T-helper 1 cell treated with Interleukin-12 subunit alpha and Interleukin-12 subunit beta and Interleukin-4 antibody, amounts not matched to agents 30 μg/mL and 1 μg/mL, for 36 hours (primary cell): Measurements from ENCODE around the gene VPS11.
"Not testable (repeated sequence)": the region's sequence is repeated elsewhere in the genome, so short reads cannot be mapped to it uniquely, and the experiment has no call there.

Experiments used
- H3K27ac Mint-ChIP-seq: one replicate; pipeline ENCODE4 v1.8.0; 2021; ENCODE audit warnings: mild to moderate bottlenecking, mixed read lengths
- H3K27me3 Mint-ChIP-seq: one replicate; pipeline ENCODE4 v1.8.0; 2021; ENCODE audit warnings: low read depth, mixed read lengths
- H3K36me3 Mint-ChIP-seq: one replicate; pipeline ENCODE4 v1.8.0; 2021; ENCODE audit warnings: low read depth, mixed read lengths
- H3K4me1 Mint-ChIP-seq: one replicate; pipeline ENCODE4 v1.8.0; 2021; ENCODE audit warnings: low read depth, mixed read lengths
- H3K4me3 Mint-ChIP-seq: one replicate; pipeline ENCODE4 v1.8.0; 2021; ENCODE audit warnings: mild to moderate bottlenecking, moderate library complexity, mixed read lengths
- H3K9me3 Mint-ChIP-seq: one replicate; pipeline ENCODE4 v1.8.0; 2021; ENCODE audit warnings: mixed read lengths

The VPS11 gene

GRCh38 chr11:119029340-119030028 lies 38.1 kb upstream of the VPS11 start:
- peak overlapping the region; percentile 77 for H3K4me3 Mint-ChIP-seq
- peaks cover 18% of the 10 kb centered on the region for H3K4me1 Mint-ChIP-seq
- no peaks in the 10 kb centered on the region for H3K9me3 Mint-ChIP-seq
- no peaks in the 10 kb centered on the region for H3K27me3 Mint-ChIP-seq
- peak overlapping the region; percentile 70 for H3K27ac Mint-ChIP-seq
- peaks cover 12% of the 10 kb centered on the region for H3K36me3 Mint-ChIP-seq

GRCh38 chr11:119030029-119030328 lies 37.6 kb upstream of the VPS11 start:
- Mint-ChIP-seq H3K27ac (peak overlapping the region; percentile 70), H3K4me3 (peak overlapping the region; percentile 77), H3K9me3 (no peaks in the 10 kb centered on the region), H3K36me3 (peaks cover 8% of the 10 kb centered on the region), H3K4me1 (peaks cover 17% of the 10 kb centered on the region), H3K27me3 (no peaks in the 10 kb centered on the region)

- peak within 1 kb of the TSS; percentile 74 for H3K27ac Mint-ChIP-seq
- H3K4me3 Mint-ChIP-seq, result peak within 1 kb of the TSS; percentile 77
- peaks cover 4% of the 10 kb centered on the region for H3K36me3 Mint-ChIP-seq
- H3K4me1 Mint-ChIP-seq, result peaks cover 17% of the 10 kb centered on the region
- no peaks in the 10 kb centered on the region for H3K9me3 Mint-ChIP-seq
- no peaks in the 10 kb centered on the region for H3K27me3 Mint-ChIP-seq
Observed at GRCh38 chr11:119030329-119031047, 37.1 kb upstream of the VPS11 start, which contains the start of gene SLC37A4. TSS of gene SLC37A4 (minus strand) at chr11:119030877.

- Mint-ChIP-seq H3K9me3 (no peaks in the 10 kb centered on the region), H3K27ac (no peak overlapping the region), H3K36me3 (peaks cover 3% of the 10 kb centered on the region), H3K4me3 (no peak overlapping the region), H3K4me1 (peaks cover 17% of the 10 kb centered on the region), H3K27me3 (no peaks in the 10 kb centered on the region)
Observed at GRCh38 chr11:119031912-119032280, 35.7 kb upstream of the VPS11 start.

GRCh38 chr11:119033421-119033820 lies 34.2 kb upstream of the VPS11 start:
- peaks cover 13% of the 10 kb centered on the region for H3K4me1 Mint-ChIP-seq
- H3K4me3 Mint-ChIP-seq, H3K27ac Mint-ChIP-seq, H3K9me3 Mint-ChIP-seq, H3K36me3 Mint-ChIP-seq, H3K27me3 Mint-ChIP-seq: not testable (repeated sequence)

GRCh38 chr11:119034813-119035212 lies 32.8 kb upstream of the VPS11 start:
- H3K27me3 Mint-ChIP-seq, result no peaks in the 10 kb centered on the region

GRCh38 chr11:119038884-119039283 lies 28.7 kb upstream of the VPS11 start:
- Mint-ChIP-seq H3K27ac (no peak overlapping the region), H3K9me3 (no peaks in the 10 kb centered on the region), H3K27me3 (no peaks in the 10 kb centered on the region), H3K4me1 (peaks cover 3% of the 10 kb centered on the region), H3K36me3 (no peaks in the 10 kb centered on the region), H3K4me3 (no peak overlapping the region)

More at GRCh38 chr11:119034813-119035212, 32.8 kb upstream of the VPS11 start:
- Mint-ChIP-seq H3K4me1 (peaks cover 2% of the 10 kb centered on the region), H3K27ac (no peak overlapping the region), H3K36me3 (no peaks in the 10 kb centered on the region), H3K9me3 (no peaks in the 10 kb centered on the region), H3K4me3 (no peak overlapping the region)

GRCh38 chr11:119039471-119039870 lies 28.1 kb upstream of the VPS11 start:
- H3K27me3 Mint-ChIP-seq, H3K36me3 Mint-ChIP-seq, H3K4me3 Mint-ChIP-seq, H3K4me1 Mint-ChIP-seq, H3K9me3 Mint-ChIP-seq, H3K27ac Mint-ChIP-seq: not testable (repeated sequence)

- no peaks in the 10 kb centered on the region for H3K9me3 Mint-ChIP-seq
- H3K4me3 Mint-ChIP-seq, result no peak overlapping the region
Observed at GRCh38 chr11:119041821-119042514, 25.6 kb upstream of the VPS11 start.

GRCh38 chr11:119042927-119043326 lies 24.7 kb upstream of the VPS11 start:
- Mint-ChIP-seq H3K36me3 (peaks cover 27% of the 10 kb centered on the region), H3K27me3 (no peaks in the 10 kb centered on the region), H3K4me3 (no peak overlapping the region), H3K4me1 (peaks cover 3% of the 10 kb centered on the region), H3K9me3 (no peaks in the 10 kb centered on the region), H3K27ac (no peak overlapping the region)

More at GRCh38 chr11:119041821-119042514, 25.6 kb upstream of the VPS11 start:
- Mint-ChIP-seq H3K36me3 (peaks cover 19% of the 10 kb centered on the region), H3K4me1 (peaks cover 3% of the 10 kb centered on the region), H3K27me3 (no peaks in the 10 kb centered on the region), H3K27ac (peak overlapping the region; percentile 1)

GRCh38 chr11:119044708-119045107 lies 22.9 kb upstream of the VPS11 start:
- H3K27ac Mint-ChIP-seq, result no peak overlapping the region
- peaks cover 39% of the 10 kb centered on the region for H3K36me3 Mint-ChIP-seq
- no peaks in the 10 kb centered on the region for H3K9me3 Mint-ChIP-seq
- no peak overlapping the region for H3K4me3 Mint-ChIP-seq
- H3K4me1 Mint-ChIP-seq, result peaks cover 8% of the 10 kb centered on the region
- H3K27me3 Mint-ChIP-seq, result no peaks in the 10 kb centered on the region

GRCh38 chr11:119046489-119046888 lies 21.1 kb upstream of the VPS11 start:
- H3K4me3 Mint-ChIP-seq, result no peak overlapping the region
- H3K27ac Mint-ChIP-seq, result no peak overlapping the region
- H3K36me3 Mint-ChIP-seq, result peaks cover 53% of the 10 kb centered on the region
- no peaks in the 10 kb centered on the region for H3K9me3 Mint-ChIP-seq
- H3K27me3 Mint-ChIP-seq, result no peaks in the 10 kb centered on the region
- H3K4me1 Mint-ChIP-seq, result peaks cover 10% of the 10 kb centered on the region

- Mint-ChIP-seq H3K27ac (no peak overlapping the region), H3K36me3 (peaks cover 58% of the 10 kb centered on the region), H3K4me1 (peaks cover 11% of the 10 kb centered on the region), H3K27me3 (no peaks in the 10 kb centered on the region), H3K4me3 (no peak overlapping the region), H3K9me3 (no peaks in the 10 kb centered on the region)
Observed at GRCh38 chr11:119047205-119047604, 20.4 kb upstream of the VPS11 start.

GRCh38 chr11:119048644-119049043 lies 19.0 kb upstream of the VPS11 start:
- no peak overlapping the region for H3K27ac Mint-ChIP-seq
- H3K4me3 Mint-ChIP-seq, result no peak overlapping the region
- H3K36me3 Mint-ChIP-seq, result peaks cover 69% of the 10 kb centered on the region
- no peaks in the 10 kb centered on the region for H3K27me3 Mint-ChIP-seq
- H3K9me3 Mint-ChIP-seq, result no peaks in the 10 kb centered on the region
- peaks cover 16% of the 10 kb centered on the region for H3K4me1 Mint-ChIP-seq

GRCh38 chr11:119049081-119049480 lies 18.5 kb upstream of the VPS11 start:
- Mint-ChIP-seq H3K27me3 (no peaks in the 10 kb centered on the region), H3K4me3 (no peak overlapping the region), H3K36me3 (peaks cover 72% of the 10 kb centered on the region), H3K27ac (no peak overlapping the region), H3K4me1 (peaks cover 16% of the 10 kb centered on the region), H3K9me3 (no peaks in the 10 kb centered on the region)
